ENCODE results near the gene RHBDL2.
"Not testable (repeated sequence)": the region's sequence is repeated elsewhere in the genome, so short reads cannot be mapped to it uniquely, and the experiment has no call there.

RHBDL2 gene

GRCh38 chr1:38941527-38942019 is at the start of gene RHBDL2:
Gene RHBDL2, minus strand, starts transcription at chr1:38941830. Its CDS starts 22,618 bp downstream, at chr1:38919212.
- DNase-seq (ENCODE audit: low read depth), result no peak

GRCh38 chr1:38990738-38991637 is 49.4 kb upstream of the RHBDL2 start, which contains the start of gene AKIRIN1:
Gene AKIRIN1, plus strand, starts transcription at chr1:38991276. Its CDS starts 105 bp downstream, at chr1:38991381.
- DNase-seq (ENCODE audit: low read depth), result peak; percentile 93

- no peak for DNase-seq (ENCODE audit: low read depth)
Measured at GRCh38 chr1:38990386-38990737, 48.7 kb upstream of the RHBDL2 start.

GRCh38 chr1:38989979-38990378 is 48.3 kb upstream of the RHBDL2 start:
- no peak for DNase-seq (ENCODE audit: low read depth)

- DNase-seq (ENCODE audit: low read depth), result not testable (repeated sequence)
Measured at GRCh38 chr1:38979380-38979779, 37.8 kb upstream of the RHBDL2 start.

GRCh38 chr1:38978245-38978542 is 36.6 kb upstream of the RHBDL2 start:
- not testable (repeated sequence) for DNase-seq (ENCODE audit: low read depth)

- DNase-seq (ENCODE audit: low read depth), result not testable (repeated sequence)
Measured at GRCh38 chr1:38977399-38978244, 36.0 kb upstream of the RHBDL2 start.

GRCh38 chr1:38973659-38974437 is 32.2 kb upstream of the RHBDL2 start:
- DNase-seq (ENCODE audit: low read depth), result no peak

GRCh38 chr1:38973145-38973544 is 31.5 kb upstream of the RHBDL2 start:
- not testable (repeated sequence) for DNase-seq (ENCODE audit: low read depth)

- DNase-seq (ENCODE audit: low read depth), result no peak
Measured at GRCh38 chr1:38964140-38964548, 22.5 kb upstream of the RHBDL2 start.

GRCh38 chr1:38962560-38962959 is 20.9 kb upstream of the RHBDL2 start:
- no peak for DNase-seq (ENCODE audit: low read depth)

GRCh38 chr1:38962113-38962512 is 20.5 kb upstream of the RHBDL2 start:
- DNase-seq (ENCODE audit: low read depth), result no peak

- no peak for DNase-seq (ENCODE audit: low read depth)
Measured at GRCh38 chr1:38958967-38959366, 17.3 kb upstream of the RHBDL2 start.

GRCh38 chr1:38953433-38953860 is 11.8 kb upstream of the RHBDL2 start:
- no peak for DNase-seq (ENCODE audit: low read depth)

GRCh38 chr1:38950553-38950952 is 8.9 kb upstream of the RHBDL2 start:
- DNase-seq (ENCODE audit: low read depth), result no peak

- no peak for DNase-seq (ENCODE audit: low read depth)
Measured at GRCh38 chr1:38944547-38944946, 2.9 kb upstream of the RHBDL2 start.

GRCh38 chr1:38942664-38943428 is 1.2 kb upstream of the RHBDL2 start:
- no peak for DNase-seq (ENCODE audit: low read depth)

GRCh38 chr1:38941093-38941492 is 537 bp downstream of the RHBDL2 start:
- no peak for DNase-seq (ENCODE audit: low read depth)

- DNase-seq (ENCODE audit: low read depth), result no peak
Measured at GRCh38 chr1:38940339-38941047, 1.1 kb downstream of the RHBDL2 start.

GRCh38 chr1:38938722-38939260 is 2.8 kb downstream of the RHBDL2 start:
- no peak for DNase-seq (ENCODE audit: low read depth)

Measured in stimulated activated CD8-positive, alpha-beta memory T cell treated with anti-CD3 and anti-CD28 coated beads, Interleukin-7, amount 100 ng/mL, for 24 hours (primary cell).